Stimulated activated CD4-positive, alpha-beta T cell treated with anti-CD3 and anti-CD28 coated beads, Interleukin-4, amount 100 ng/mL, for 48 hours (primary cell): ENCODE data around the gene HHEX.
A peak's percentile ranks its signal among the peaks of the same experiment; 100 is the strongest.
"Not testable (repeated sequence)": the region's sequence is repeated elsewhere in the genome, so short reads cannot be mapped to it uniquely, and the experiment has no call there.

Source experiments
- DNase-seq, 2 donors: peaks; one replicate each; pipeline ENCODE4 v3.0.0-alpha.2; 2020; ENCODE audit warnings: low read depth in 2 of 2

The HHEX gene

DNA sequence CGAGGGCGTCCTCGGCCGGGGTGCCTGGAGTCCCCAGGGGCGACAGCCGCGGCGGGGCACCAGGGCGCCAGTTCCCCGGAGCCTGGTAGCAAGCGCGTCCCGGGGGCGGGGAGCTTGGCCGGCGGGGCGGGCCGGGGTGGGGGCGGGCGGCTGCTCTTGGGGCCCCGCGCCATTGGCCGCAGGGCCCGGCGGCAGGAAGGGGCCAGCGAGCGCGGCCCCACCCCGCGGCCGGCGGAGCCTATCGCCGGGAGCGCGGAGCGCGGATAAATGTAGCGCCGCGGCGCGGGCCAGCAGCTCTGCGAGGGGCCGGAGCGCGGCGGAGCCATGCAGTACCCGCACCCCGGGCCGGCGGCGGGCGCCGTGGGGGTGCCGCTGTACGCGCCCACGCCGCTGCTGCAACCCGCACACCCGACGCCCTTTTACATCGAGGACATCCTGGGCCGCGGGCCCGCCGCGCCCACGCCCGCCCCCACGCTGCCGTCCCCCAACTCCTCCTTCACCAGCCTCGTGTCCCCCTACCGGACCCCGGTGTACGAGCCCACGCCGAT, at the start of gene HHEX:
Gene HHEX (plus strand): TSS at position 293 of the 548 bp plus-strand sequence. CDS start 32 bp downstream, at position 325.
- no peak for DNase-seq

DNA sequence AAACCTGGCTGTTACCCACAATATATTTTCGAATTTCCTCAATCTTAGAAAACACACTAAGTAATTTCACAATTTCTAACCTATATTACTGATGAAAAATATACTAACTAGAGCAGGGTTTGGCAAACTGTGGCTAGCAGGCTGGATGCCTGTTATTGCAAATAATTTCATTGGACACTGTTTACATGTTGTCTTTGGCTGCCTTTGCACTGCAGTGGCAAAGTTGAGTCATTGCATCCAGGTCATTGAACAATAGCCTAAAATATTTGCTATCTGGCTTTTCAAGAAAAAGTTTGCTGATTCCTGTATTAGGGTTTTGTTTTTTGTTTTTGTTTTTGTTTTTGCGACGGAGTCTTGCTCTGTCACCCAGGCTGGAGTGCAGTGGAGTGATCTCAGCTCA, 49.6 kb upstream of the HHEX start:
- DNase-seq = no peak

DNA sequence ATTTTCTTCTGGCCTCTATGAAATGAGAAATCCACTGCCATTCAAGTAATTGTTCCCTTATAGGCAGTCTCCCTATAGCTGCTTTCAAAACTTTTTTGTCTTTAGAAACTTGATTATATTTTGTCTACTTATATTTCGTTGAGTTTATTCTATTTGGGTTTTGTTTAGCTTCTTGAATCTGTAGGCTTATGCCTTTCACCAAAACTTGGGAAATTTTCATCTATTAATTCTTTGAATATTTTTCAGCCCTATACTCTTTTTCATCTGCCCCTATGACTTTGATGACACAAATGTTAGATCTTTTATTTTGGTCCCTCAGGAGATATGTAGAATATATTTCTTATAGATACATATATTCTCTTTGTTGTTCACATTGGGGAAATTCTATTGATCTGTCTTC, 48.3 kb upstream of the HHEX start:
- DNase-seq = no peak

DNA sequence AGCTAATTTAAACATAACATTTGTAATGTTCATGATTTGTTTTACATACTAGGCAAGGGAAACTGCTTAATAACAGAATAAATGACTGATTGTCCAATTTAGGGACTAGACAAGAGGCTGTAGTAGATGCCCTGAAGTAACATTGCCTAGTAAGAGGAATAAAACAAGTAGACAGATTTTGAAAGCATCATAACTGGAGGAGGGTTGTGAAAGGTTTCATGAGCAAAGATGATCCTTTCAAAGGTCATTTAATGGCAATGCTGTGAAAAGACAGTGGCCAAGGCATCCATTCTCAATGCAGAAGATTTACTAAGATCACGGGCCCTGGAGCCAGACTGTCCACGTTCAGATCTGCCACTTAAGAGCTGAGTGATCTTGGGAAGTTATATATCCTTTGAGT, 44.8 kb upstream of the HHEX start:
- no peak for DNase-seq

DNA sequence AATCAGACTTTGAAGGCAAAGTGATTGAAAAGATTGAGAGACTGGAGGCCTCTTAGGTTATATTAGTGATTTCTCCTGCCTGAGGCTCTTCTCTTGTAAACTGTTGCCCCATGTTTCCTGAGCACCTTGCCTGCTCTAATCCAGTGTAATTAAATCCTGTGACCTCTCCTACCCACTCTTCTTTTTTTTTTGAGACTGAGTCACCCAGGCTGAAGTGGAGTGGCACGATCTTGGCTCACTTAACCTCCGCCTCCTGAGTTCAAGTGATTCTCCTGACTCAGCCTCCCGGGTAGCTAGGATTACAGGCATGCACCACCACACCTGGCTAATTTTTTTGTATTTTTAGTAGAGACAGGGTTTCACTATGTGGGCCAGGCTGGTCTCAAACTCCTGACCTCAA, 38.9 kb upstream of the HHEX start:
- not testable (repeated sequence) for DNase-seq

DNA sequence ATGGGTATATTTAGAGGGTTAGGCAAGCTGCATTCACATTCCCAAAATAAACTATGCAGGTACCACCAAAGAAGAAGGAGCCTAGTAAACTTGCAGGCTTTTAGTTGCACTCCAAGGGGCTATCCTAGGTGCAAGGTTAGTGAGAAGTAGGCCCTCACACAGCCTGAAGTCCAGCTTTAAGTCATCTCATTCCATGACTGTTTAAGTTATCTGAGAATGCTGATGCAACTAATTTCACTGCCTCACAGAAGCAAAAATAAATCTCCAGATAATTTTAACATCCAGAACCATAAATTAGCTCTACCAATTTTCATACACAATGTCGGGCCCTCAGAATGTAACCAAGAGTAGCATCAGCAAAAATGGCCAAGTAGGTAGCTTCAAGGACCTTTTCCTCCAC, 34.3 kb upstream of the HHEX start:
- DNase-seq = no peak

DNA sequence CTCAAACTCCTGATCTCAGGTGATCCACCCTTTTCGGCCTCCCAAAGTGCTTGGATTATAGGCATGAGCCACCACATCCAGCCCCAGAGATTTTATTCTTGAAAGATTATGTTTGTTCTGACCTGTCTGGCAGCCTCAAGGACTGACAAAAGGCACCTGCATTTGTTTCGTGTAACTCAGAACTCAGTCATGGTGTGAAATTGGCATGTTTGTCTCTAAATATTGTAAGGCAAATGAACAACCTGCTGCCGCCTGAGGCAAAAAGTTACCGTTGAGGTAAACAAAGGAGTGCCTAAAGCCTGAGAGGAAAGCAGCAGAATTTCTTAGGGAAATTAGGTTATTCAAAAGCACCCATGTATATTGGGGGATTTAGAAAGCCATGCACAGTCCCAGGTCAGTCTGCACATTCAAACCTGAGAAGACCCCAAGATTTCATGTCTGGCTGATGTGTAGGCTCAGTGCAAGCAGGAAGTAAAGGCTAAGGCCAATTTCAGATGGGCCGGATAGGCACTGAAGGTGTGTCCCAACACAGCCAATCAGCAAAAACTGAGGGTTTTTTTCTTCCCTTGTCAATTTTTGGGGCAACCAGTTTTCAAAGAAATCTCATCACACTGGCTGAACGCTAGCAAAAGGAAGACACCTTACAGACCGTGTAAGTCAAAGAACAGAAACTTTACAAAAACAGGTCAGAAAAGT, 33.3 kb upstream of the HHEX start:
- DNase-seq = no peak

DNA sequence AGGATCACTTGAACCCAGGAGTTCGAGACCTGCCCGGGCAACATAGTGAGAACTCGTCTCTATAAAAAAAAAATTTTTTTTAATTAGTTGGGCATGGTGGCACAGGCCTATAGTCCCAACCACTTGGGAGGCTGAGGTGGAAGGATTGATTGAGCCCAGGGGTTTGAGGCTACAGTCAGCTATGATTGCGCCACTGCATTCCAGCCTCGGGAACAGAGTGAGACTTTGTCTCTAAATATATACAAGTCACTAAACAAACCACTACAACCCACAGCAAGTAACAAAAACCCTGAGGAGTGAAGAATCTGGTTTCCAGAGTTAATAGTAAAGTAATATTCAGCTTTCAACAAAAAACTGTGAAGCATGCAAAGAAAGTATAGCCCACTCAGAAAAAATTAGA, 32.7 kb upstream of the HHEX start:
- no peak for DNase-seq

DNA sequence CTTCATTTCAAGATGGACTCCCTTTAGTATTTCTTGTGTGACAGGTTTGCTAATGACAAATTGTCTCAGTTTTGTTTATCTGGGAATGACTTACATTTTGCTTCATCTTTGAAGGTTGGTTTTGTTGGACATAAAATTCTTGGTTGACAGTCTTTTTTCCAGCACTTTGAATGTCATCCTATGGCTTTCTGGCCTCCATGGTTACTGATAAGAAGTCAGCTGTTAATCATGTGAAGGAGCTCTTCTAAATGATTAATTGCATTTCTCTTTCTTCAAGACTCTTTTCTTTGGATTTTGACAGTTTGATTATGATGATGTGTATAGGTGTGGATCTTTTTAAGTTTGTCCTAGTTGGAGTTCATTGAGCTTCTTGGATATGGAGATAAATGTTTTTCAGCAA, 26.9 kb upstream of the HHEX start:
- no peak for DNase-seq

DNA sequence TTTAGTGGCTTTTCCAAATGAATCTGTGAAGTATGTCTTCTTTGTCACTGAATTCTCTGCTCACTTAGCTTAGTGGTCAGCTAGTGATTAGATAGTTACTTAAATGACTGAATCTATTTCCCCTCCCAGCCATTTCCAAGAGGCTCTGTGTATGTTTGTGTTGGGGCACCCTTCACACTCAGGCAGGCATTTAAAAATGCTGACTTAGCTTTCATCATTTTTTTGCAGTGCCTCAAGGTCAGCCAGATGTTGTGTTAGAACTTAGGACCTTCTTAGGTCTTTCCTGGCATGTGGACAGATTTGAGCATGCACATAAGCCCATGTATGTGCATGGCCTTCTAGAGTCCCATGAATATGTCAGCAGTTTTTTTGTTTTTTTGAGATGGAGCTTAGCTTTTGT, 25.4 kb upstream of the HHEX start:
- no peak for DNase-seq

DNA sequence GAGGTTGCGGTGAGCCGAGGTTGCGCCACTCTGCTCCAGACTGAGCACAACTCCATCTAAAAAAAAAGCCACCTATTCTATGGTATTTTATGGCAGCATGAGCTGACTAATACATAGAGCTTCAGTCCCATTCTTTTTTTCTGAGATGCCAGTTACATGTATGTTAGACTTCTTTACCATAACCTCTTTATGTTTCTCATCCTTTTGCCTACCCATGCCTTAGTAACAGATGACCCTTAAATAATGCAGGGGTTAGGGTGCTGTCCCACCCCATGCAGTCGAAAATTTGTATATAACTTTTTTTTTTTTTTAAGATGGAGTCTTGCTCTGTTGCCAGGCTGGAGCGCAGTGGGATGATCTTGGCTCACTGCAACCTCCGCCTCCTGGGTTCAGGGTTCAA, 22.7 kb upstream of the HHEX start:
- no peak for DNase-seq

DNA sequence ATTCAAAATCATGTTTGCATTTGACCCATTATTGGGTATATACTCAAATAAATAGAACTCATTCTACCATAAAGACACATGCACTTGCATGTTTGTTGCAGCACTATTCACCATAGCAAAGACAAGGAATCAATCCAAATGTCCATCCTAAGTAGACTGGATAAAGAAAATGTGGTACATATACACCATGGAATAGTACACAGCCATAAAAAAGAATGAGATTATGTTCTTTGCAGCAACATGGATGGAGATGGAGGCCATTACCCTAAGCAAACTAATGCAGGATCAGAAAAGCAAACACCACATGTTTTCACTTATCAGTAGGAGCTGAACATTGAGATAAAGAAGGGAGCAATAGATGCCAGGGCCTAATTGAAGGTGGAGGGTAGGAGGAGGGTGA, 12.0 kb upstream of the HHEX start:
- no peak for DNase-seq

DNA sequence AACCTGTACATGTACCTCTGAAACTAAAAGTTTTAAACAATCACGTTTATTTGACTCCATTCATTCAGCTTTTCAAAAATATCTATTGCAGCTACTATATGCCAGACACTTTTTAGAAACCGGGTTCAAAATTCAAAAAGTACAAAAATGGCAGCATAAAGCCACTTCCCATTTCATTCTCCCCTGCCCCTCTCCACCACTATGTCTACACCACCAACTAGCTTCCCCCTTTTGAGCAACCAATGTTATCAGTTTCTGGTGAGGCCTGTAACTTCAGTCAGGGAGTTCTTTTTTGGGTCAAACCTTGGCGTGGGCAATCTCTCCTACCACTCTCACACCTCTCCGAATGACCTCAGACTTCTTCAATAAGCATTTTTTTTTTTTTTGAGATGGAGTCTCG, 11.5 kb upstream of the HHEX start:
- no peak for DNase-seq

DNA sequence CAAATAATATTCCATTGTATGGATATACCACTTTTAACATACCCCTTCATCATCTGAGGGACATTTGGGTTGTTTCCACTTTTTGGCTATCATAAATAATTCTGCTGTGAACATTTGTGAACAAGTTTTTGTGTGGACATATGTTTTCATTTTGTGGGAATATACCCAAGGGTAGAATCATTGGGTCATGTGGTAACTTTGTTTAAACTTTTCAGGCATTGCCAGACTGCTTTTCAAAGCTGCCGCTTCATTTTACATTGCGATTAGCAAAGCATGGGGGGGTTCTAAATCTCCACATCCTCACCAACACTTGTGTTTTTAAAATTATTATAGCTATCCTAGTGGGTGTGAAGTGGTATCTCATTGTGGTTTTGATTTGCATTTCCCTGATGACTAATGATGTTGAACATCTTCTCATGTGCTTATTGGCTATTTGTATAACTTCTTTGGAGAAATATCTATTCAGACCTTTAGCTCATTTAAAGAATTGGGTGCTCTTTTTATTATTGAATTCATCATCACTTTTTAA, 8.4 kb upstream of the HHEX start:
- no peak for DNase-seq

DNA sequence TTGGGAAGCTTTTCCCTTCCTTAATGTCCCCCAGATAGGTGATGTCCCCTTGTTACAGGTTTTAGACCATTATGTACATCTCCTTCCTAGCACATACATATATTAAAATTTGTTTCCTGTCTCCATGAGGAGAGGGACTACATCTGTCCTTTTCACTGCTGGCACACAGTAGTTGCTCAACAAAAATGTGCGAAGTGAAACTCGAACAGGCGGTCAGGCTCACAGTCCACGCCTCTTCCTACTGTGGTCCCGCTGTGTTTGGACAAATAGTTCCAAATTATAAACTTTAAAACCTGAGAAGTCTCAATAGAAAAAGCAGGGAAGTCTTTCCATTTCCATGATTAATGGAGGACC, 1.2 kb upstream of the HHEX start:
- no peak for DNase-seq

DNA sequence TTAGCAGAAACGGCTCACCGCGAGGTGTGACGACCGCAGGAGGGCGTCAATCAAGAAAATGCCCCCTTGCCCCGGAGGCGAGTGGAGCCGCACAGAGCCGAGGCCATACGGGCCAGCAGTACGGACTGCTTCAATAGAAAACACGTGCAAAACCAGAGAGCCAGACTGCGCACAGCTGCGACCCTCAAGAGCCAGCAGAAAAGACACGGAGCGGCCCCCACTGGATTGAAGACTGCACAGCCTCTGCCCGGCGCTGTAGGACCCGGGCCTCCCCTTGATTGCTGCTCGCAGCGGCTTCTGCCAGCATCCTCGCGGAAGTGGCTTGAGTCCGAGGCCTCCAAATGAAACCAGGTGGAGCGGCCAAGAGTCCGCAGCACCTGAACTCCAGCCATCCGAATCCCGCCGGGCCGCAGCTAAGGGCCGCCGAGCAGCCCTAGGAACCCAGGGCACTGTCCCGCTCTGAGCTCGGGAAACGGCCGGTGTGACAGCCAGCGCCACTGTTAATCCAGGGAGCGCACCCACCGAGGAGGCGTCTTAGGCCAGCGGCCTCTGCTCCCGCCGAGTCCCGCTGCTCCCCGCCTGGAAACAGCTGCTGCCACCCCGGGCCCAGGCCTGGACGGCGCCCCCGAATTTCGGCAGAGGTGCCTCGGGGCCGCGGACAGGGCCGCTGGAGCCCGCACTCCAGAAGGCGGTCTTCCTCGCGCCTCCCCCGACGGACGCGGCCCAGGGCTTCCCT, 660 bp upstream of the HHEX start:
- no peak for DNase-seq

DNA sequence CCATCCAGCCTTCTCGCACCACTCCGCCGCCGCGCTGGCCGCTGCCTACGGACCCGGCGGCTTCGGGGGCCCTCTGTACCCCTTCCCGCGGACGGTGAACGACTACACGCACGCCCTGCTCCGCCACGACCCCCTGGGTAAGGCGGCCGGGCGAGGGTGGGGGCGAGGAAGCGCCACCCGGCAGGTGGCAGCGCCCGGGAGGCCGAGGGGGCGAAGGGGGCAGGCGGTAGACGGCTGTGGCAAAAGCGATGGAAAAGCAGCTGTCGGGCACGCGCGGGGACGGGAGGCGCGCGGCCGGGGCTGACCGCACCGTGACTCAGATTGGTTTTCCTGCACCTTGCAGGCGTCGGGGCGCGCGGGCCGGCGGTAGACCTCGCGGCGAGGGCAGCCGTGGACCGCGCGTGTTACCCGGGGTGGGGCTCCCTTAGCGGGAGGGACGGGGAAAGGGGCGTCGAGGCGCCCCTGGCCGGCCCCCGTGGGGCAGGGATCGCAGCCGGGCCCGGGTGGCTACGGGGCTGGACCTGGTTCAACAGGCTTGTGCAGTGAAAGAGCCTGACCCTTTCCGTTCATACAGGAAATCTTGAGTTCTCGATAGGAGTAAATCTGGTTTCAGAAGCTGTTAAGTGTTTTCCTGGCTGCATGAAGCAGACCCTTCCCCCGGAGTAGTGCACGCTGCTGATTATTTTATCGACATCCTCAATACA, 608 bp downstream of the HHEX start:
- DNase-seq = peak; percentile 41 to 57

DNA sequence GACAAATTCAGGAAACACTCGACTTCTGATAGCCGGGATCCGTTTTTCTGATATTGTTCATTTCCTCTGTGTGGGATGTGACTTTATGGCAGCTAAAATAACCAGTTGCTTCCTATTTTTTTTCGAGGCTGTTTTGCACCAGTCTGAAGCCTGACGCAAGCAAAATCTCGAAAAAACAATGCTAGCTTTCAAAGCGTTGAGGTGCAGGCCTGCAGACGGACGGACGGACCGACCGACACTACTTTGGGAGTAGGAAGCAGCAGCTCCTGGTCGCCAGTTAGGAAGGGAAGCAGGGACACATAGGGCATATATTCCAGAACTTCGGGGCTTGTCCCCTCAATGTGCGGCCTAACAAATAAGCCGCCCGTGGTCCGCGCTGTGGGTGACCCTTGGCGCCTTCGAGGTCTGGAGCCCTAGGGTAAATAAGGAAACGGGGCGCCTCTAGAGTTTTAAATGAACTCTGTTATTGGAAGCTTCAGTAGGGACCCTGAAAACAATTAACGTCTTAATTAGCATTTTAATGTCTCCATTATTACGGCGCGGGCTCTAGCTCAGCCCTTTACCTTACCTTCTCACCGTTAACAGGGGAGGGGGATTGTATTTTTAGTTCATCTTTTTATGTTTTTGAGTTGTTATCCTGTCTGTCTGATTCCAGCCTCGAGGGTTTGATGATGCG, 1.3 kb downstream of the HHEX start:
- DNase-seq = no peak

DNA sequence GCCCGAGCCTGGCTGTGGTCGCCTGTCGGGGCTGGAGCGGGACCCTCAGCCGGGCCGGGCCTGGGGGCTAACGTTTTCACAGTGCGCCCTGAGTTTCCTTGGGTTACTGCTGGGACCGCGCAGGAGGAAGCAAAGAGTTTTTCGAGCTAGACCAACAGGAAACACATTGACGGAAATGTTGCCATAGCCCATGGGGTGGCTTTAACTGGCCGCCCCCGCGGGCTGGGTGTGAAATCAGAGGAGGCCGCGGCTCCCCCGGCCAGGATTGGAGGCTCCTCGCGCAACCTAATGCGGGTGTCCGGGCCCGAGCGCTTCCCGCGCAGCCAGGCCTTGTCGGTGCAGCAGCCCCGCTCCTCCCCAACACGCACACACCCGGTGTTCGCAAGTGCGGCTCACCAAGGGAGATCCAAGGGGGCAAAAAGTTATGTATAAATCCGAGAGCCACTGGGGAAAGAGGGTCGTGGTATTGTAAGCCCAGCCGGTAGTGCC, 1.9 kb downstream of the HHEX start:
- DNase-seq = no peak

DNA sequence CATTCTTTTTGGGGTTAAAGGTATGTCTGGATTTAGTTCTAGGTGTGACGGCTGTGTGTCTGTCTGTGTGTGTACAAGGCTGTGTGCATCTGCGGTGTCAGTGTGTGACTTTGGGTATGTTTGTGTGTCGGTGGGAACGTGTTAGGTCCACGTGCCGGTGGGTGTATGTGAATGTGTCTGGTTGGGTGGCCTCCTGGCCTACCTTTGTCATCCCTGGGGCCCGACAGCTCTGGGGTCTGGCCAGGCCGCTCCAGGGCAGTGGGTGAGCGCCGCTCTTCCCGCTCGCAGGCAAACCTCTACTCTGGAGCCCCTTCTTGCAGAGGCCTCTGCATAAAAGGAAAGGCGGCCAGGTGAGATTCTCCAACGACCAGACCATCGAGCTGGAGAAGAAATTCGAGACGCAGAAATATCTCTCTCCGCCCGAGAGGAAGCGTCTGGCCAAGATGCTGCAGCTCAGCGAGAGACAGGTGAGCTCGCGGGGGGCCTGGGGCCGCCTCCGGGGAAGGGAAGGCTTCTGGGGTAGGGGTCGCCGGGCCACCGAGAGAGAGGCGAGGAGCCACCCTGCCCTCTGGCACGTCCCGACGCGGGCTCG, 2.4 kb downstream of the HHEX start:
- no peak for DNase-seq
